Mammary epithelial cell (primary cell): ENCODE measurements around the gene REV1.

ENCODE experiments used
- EZH2 ChIP-seq: IDR thresholded peaks from 2 replicates; pipeline ENCODE4 v1.6.1; 2012; ENCODE audit warnings: low read length, inconsistent platforms, borderline replicate concordance
- TF ChIP-seq, protein P1 (sequence below), 2 donors: IDR thresholded peaks in 1 of 2; conservative IDR thresholded peaks in 1 of 2; 2 replicates each; pipeline ENCODE4 v1.5.1; 2011 to 2012; ENCODE audit warnings: inconsistent platforms in 2 of 2, low read length in 2 of 2, mild to moderate bottlenecking in 2 of 2, control low read depth in 1 of 2, low read depth in 1 of 2; ENCODE audit not compliant: insufficient read depth in 1 of 2; ENCODE audit errors: extremely low read depth in 1 of 2

DNA sequence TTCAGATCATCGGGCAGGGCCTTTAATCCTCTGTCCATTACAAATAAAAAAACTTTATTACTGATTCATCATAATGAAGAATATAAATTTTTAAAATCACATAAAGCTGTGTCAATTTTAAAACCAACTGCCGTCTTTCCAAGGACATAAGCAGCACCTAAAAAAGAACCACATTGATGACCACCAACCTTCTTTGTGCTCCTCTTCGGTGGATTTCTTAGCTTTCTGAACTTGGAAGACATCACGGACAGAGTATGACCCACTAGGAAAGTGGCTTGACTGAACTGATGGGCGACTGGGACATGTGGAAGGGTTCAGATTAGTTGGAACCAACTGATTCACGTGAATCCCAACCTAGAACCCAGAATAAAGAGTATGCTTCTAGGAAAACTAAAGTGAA is 83.7 kb downstream of the REV1 start:
- TF ChIP-seq, protein P1, sequence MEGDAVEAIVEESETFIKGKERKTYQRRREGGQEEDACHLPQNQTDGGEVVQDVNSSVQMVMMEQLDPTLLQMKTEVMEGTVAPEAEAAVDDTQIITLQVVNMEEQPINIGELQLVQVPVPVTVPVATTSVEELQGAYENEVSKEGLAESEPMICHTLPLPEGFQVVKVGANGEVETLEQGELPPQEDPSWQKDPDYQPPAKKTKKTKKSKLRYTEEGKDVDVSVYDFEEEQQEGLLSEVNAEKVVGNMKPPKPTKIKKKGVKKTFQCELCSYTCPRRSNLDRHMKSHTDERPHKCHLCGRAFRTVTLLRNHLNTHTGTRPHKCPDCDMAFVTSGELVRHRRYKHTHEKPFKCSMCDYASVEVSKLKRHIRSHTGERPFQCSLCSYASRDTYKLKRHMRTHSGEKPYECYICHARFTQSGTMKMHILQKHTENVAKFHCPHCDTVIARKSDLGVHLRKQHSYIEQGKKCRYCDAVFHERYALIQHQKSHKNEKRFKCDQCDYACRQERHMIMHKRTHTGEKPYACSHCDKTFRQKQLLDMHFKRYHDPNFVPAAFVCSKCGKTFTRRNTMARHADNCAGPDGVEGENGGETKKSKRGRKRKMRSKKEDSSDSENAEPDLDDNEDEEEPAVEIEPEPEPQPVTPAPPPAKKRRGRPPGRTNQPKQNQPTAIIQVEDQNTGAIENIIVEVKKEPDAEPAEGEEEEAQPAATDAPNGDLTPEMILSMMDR (conservative IDR thresholded peaks at IDR 0.05 in 1 of 2, IDR thresholded peaks at IDR 0.05 in 1 of 2; ENCODE audit: extremely low read depth in 1 of 2, insufficient read depth in 1 of 2, low read depth in 1 of 2, low read length in 2 of 2) = no peak
- no peak for TF ChIP-seq EZH2
